SU-DHL-6 (cell line): ENCODE measurements around the gene ATE1.

Experiments
- CTCF ChIP-seq: fragments of 200-600 bp; sonication (generic); IDR thresholded peaks from one replicate; pipeline ENCODE4 v1.5.1; 2017; ENCODE audit warnings: antibody characterized with exemption, mild to moderate bottlenecking, low read length, moderate library complexity; ENCODE audit not compliant: insufficient read depth, poor library complexity, severe bottlenecking
- EZH2phosphoT487 ChIP-seq: fragments of 200-600 bp; sonication (generic), shearing (Covaris generic); conservative IDR thresholded peaks from 2 replicates; pipeline ENCODE4 v1.6.1; 2018; ENCODE audit warnings: mild to moderate bottlenecking, antibody characterized with exemption, low read length, moderate library complexity, mixed read lengths

DNA sequence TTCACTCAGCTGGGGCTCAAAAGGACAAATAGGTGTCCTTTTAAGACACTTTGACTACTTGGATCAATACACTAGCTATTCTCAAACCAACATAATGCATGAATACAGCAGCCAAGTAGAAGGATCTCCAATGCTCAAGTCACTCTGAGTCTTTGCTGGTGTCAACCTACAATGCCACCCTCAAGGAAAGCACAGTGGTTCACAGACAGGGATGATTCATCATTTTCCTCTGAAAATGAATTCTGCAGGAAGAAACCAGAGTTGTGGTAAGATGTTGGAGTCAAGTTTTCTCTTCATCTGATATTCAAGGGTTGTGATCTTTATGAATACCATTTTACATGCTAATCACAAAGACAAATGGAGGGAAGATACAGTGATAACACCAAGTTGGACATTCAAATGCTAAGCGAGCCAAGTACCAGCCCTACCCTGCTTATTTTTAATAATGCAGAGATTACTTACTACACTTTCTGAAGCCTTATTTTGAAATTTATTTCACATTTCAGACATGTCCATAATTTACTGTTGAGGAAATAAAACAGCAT lies 186.5 kb downstream of the ATE1 start:
- no peak for TF ChIP-seq CTCF
- TF ChIP-seq EZH2phosphoT487, result no peak
